Keratinocyte (primary cell): ENCODE measurements around the gene REPS1. TPM values are rescaled to one million over a fixed set of nuclear protein-coding genes. Genes with fewer than 3 reads are reported as not detected.
"Not testable (repeated sequence)": the region's sequence is repeated elsewhere in the genome, so short reads cannot be mapped to it uniquely, and the experiment has no call there.

Experiments
- DNase-seq: peaks from one replicate; pipeline ENCODE4 v3.0.0-alpha.2; 2011; ENCODE audit warnings: low read depth, missing footprints, low spot score
- FAIRE-seq: peaks from 2 replicates; lab custom pipeline; 2011; peaks lifted over from hg19 to GRCh38; lab: Jason Lieb, UNC
- H2AFZ ChIP-seq: 2 replicates; pipeline ENCODE4 v1.6.0; 2012; ENCODE audit warnings: low read length, control low read depth, inconsistent platforms; ENCODE audit not compliant: control insufficient read depth
- H3K27ac ChIP-seq: 2 replicates; pipeline ENCODE4 v1.5.1; 2011; ENCODE audit warnings: low read length; ENCODE audit not compliant: control insufficient read depth, insufficient read depth
- H3K27me3 ChIP-seq: 3 replicates; pipeline ENCODE4 v1.6.0; 2011; ENCODE audit warnings: low read length; ENCODE audit not compliant: control insufficient read depth, insufficient read depth; ENCODE audit errors: extremely low read depth
- H3K36me3 ChIP-seq, 2 experiments: 2 replicates in 1 of 2; 3 replicates in 1 of 2; pipeline ENCODE4 v1.5.1; 2011; ENCODE audit warnings: low read length in 2 of 2, mild to moderate bottlenecking in 1 of 2; ENCODE audit not compliant: control insufficient read depth in 2 of 2, insufficient read depth in 2 of 2; ENCODE audit errors: extremely low read depth in 1 of 2
- H3K4me1 ChIP-seq: 3 replicates; pipeline ENCODE4 v1.5.1; 2011; ENCODE audit warnings: low read length; ENCODE audit not compliant: control insufficient read depth, insufficient read depth; ENCODE audit errors: extremely low read depth
- H3K4me2 ChIP-seq: 3 replicates; pipeline ENCODE4 v1.6.0; 2011; ENCODE audit warnings: low read depth, low read length; ENCODE audit not compliant: control insufficient read depth, insufficient read depth; ENCODE audit errors: extremely low read depth
- H3K4me3 ChIP-seq, 3 experiments: fragments of 200-600 bp in 1 of 3; sonication (generic) in 1 of 3; 2 replicates in 2 of 3; 3 replicates in 1 of 3; pipeline ENCODE4 v1.5.1; 2011 to 2016; ENCODE audit warnings: low read length in 3 of 3, mild to moderate bottlenecking in 3 of 3, control low read depth in 2 of 3, inconsistent platforms in 1 of 3, low read depth in 1 of 3, mixed read lengths in 1 of 3, mixed run types in 1 of 3, moderate library complexity in 1 of 3; ENCODE audit not compliant: control insufficient read depth in 2 of 3, insufficient read depth in 2 of 3; ENCODE audit errors: extremely low read depth in 1 of 3
- H3K79me2 ChIP-seq: 2 replicates; pipeline ENCODE4 v1.6.0; 2012; ENCODE audit warnings: low read length; ENCODE audit not compliant: control insufficient read depth, insufficient read depth
- H3K9ac ChIP-seq: 3 replicates; pipeline ENCODE4 v1.6.0; 2011; ENCODE audit warnings: low read length; ENCODE audit not compliant: control insufficient read depth, insufficient read depth; ENCODE audit errors: extremely low read depth
- H3K9me1 ChIP-seq: 3 replicates; pipeline ENCODE4 v1.6.0; 2011; ENCODE audit warnings: low read length; ENCODE audit not compliant: control insufficient read depth, insufficient read depth; ENCODE audit errors: extremely low read depth
- H3K9me3 ChIP-seq: 2 replicates; pipeline ENCODE4 v1.5.1; 2012; ENCODE audit warnings: low read depth, low read length; ENCODE audit not compliant: control insufficient read depth
- H4K20me1 ChIP-seq: 3 replicates; pipeline ENCODE4 v1.6.0; 2011; ENCODE audit warnings: low read length; ENCODE audit not compliant: control insufficient read depth, insufficient read depth; ENCODE audit errors: extremely low read depth
- CTCF ChIP-seq, 3 experiments: IDR thresholded peaks in 1 of 3; conservative IDR thresholded peaks in 1 of 3; optimal IDR thresholded peaks in 1 of 3; 2 replicates in 2 of 3; 3 replicates in 1 of 3; pipeline versions ENCODE3 to v1.5.1; 2011; ENCODE audit warnings: low read length in 3 of 3, mild to moderate bottlenecking in 3 of 3, moderate library complexity in 2 of 3, control low read depth in 1 of 3, inconsistent platforms in 1 of 3; ENCODE audit not compliant: insufficient read depth in 2 of 3; ENCODE audit errors: extremely low read depth in 1 of 3
- EZH2 ChIP-seq: IDR thresholded peaks from one replicate; pipeline ENCODE4 v1.6.1; 2012; ENCODE audit warnings: inconsistent platforms, mild to moderate bottlenecking, low read length, moderate library complexity
- dilution Hi-C: fragments of 300-500 bp; cut with MboI; formaldehyde crosslinking; loops from one replicate; pipeline ENCODE4 v1.7.0; 2020; ENCODE audit warnings: low sequenced_read_pairs; ENCODE audit not compliant: extremely low pct_ligation_motif_present
- polyA plus RNA-seq, 5 experiments: library from polyadenylated mRNA; depleted of rRNA in 3 of 5; stranded (reverse) in 3 of 5; stranded (forward) in 1 of 5; unstranded in 1 of 5; fragments of >200 nt; gene quantifications; 1 replicate in 1 of 5; 2 replicates in 3 of 5; 3 replicates in 1 of 5; pipeline versions ENCODE4 v1.2.1 to v1.2.3, GENCODE V29; 2011 to 2012; ENCODE audit warnings: missing spikeins in 2 of 5, low read depth in 1 of 5, low replicate concordance in 1 of 5

REPS1 gene
- polyA plus RNA-seq, 1 donor (not counting 4 experiments of a cell fraction or from before 2014, with no cell fraction given), result 61.3 TPM

GRCh38 chr6:139027620-139028182, 39.6 kb upstream of the REPS1 start:
- peak; percentile 65 for FAIRE-seq
- Histone ChIP-seq H3K79me2 (peaks cover 34% of the 10 kb centered on the region), H3K9ac (peak overlapping the region; percentile 91), H3K4me1 (peaks cover 21% of the 10 kb centered on the region), H3K9me3 (no peaks in the 10 kb centered on the region), H3K4me3 (peak overlapping the region; percentile 88 to 98 (median 96)), H4K20me1 (no peaks in the 10 kb centered on the region), H3K36me3 (no peaks in the 10 kb centered on the region), H3K4me2 (peak overlapping the region; percentile 92), H3K27ac (peak overlapping the region; percentile 86), H3K27me3 (no peaks in the 10 kb centered on the region), H3K9me1 (no peaks in the 10 kb centered on the region), H2AFZ (peak overlapping the region; percentile 92)
- dilution Hi-C loops, result no loop called here
- TF ChIP-seq CTCF (optimal IDR thresholded peaks at IDR 0.05 in 1 of 3, IDR thresholded peaks at IDR 0.05 in 1 of 3, conservative IDR thresholded peaks at IDR 0.05 in 1 of 3; ENCODE audit: extremely low read depth in 1 of 3, insufficient read depth in 2 of 3, low read length in 3 of 3), result no peak
- TF ChIP-seq EZH2, result no peak
- DNase-seq, result peak; percentile 13

- H3K27ac ChIP-seq, DNase-seq, H3K9ac ChIP-seq, H3K4me3 ChIP-seq, dilution Hi-C loops, H3K36me3 ChIP-seq, H3K9me3 ChIP-seq, H3K9me1 ChIP-seq, H2AFZ ChIP-seq, H3K27me3 ChIP-seq, H3K4me2 ChIP-seq, H4K20me1 ChIP-seq, FAIRE-seq: not testable (repeated sequence)
- H3K79me2 ChIP-seq, result peaks cover 20% of the 10 kb centered on the region
- peaks cover 17% of the 10 kb centered on the region for H3K4me1 ChIP-seq
Observed at GRCh38 chr6:139025416-139025815, 37.4 kb upstream of the REPS1 start.

GRCh38 chr6:139020689-139021088, 32.6 kb upstream of the REPS1 start:
- H3K4me3 ChIP-seq, result no peak overlapping the region
- H3K9ac ChIP-seq, result no peak overlapping the region
- H3K27ac ChIP-seq, result no peak overlapping the region
- no peak for FAIRE-seq
- H2AFZ ChIP-seq, result no peak overlapping the region
- no peaks in the 10 kb centered on the region for H3K36me3 ChIP-seq
- H3K4me1 ChIP-seq, result no peaks in the 10 kb centered on the region
- DNase-seq, result no peak
- H3K27me3 ChIP-seq, result no peaks in the 10 kb centered on the region
- H3K4me2 ChIP-seq, result no peak overlapping the region
- no peaks in the 10 kb centered on the region for H3K9me3 ChIP-seq
- dilution Hi-C loops, result no loop called here
- TF ChIP-seq CTCF (optimal IDR thresholded peaks at IDR 0.05 in 1 of 3, IDR thresholded peaks at IDR 0.05 in 1 of 3, conservative IDR thresholded peaks at IDR 0.05 in 1 of 3; ENCODE audit: extremely low read depth in 1 of 3, insufficient read depth in 2 of 3, low read length in 3 of 3) (no peak), EZH2 (no peak)
- no peaks in the 10 kb centered on the region for H3K9me1 ChIP-seq
- H4K20me1 ChIP-seq, result no peaks in the 10 kb centered on the region
- H3K79me2 ChIP-seq, result no peaks in the 10 kb centered on the region
